Subcutaneous abdominal adipose tissue (tissue), 5 donors: ENCODE measurements around the gene ZNF580.
A peak's percentile ranks its signal among the peaks of the same experiment; 100 is the strongest.

Experiments used
- H3K27ac ChIP-seq: one replicate; pipeline ENCODE4 v1.7.0; 2013; ENCODE audit warnings: low read depth, mild to moderate bottlenecking, inconsistent platforms, low read length, moderate library complexity
- H3K27me3 ChIP-seq, 5 donors: one replicate each; pipeline ENCODE4 v1.7.0; 2013; ENCODE audit warnings: low read length in 5 of 5, inconsistent platforms in 1 of 5; ENCODE audit not compliant: control insufficient read depth in 5 of 5, insufficient read depth in 4 of 5
- H3K36me3 ChIP-seq, 5 donors: one replicate each; pipeline ENCODE4 v1.7.0; 2013; ENCODE audit warnings: low read length in 5 of 5; ENCODE audit not compliant: control insufficient read depth in 5 of 5, insufficient read depth in 5 of 5
- H3K4me1 ChIP-seq, 5 donors: one replicate each; pipeline ENCODE4 v1.7.0; 2013; ENCODE audit warnings: low read length in 5 of 5, mild to moderate bottlenecking in 3 of 5, moderate library complexity in 1 of 5; ENCODE audit not compliant: control insufficient read depth in 5 of 5, insufficient read depth in 5 of 5
- H3K4me3 ChIP-seq, 5 donors: one replicate each; pipeline ENCODE4 v1.7.0; 2013; ENCODE audit warnings: low read length in 5 of 5, low read depth in 1 of 5
- H3K9ac ChIP-seq, 5 donors: one replicate each; pipeline ENCODE4 v1.7.0; 2013; ENCODE audit warnings: low read length in 5 of 5, mild to moderate bottlenecking in 4 of 5, moderate library complexity in 3 of 5
- H3K9me3 ChIP-seq, 5 donors: one replicate each; pipeline ENCODE4 v1.7.0; 2013; ENCODE audit warnings: low read length in 5 of 5; ENCODE audit not compliant: control insufficient read depth in 5 of 5
- donor health status: healthy.
- donor health status: healthy.
- donor health status: healthy.
- donor health status: healthy.
- donor health status: healthy.

The ZNF580 gene

GRCh38 chr19:55605637-55606470 lies 34.9 kb upstream of the ZNF580 start, which contains the start of gene ZNF865:
ZNF865 (plus strand) TSS chr19:55605647; CDS start chr19:55613619, 7,972 bp downstream.
- H3K9me3 ChIP-seq: peaks cover 0 to 4% (median 0%) of the 10 kb centered on the region in 5 donors
- H3K36me3 ChIP-seq: peaks cover 0 to 29% (median 13%) of the 10 kb centered on the region in 5 donors
- no peaks in the 10 kb centered on the region for H3K27me3 ChIP-seq
- peaks cover 3 to 31% (median 28%) of the 10 kb centered on the region in 5 donors for H3K4me1 ChIP-seq
- peak within 1 kb of the TSS; percentile 88 for H3K27ac ChIP-seq
- H3K4me3 ChIP-seq: peak within 1 kb of the TSS; percentile 86 to 99 (median 90)
- H3K9ac ChIP-seq: peak within 1 kb of the TSS; percentile 63 to 97 (median 92)

- Histone ChIP-seq H3K4me1 (peaks cover 3 to 27% (median 23%) of the 10 kb centered on the region in 5 donors), H3K36me3 (peaks cover 0 to 29% (median 13%) of the 10 kb centered on the region in 5 donors), H3K4me3 (peak overlapping the region; percentile 86 to 99 (median 90)), H3K27ac (peak overlapping the region; percentile 88), H3K9ac (peak overlapping the region; percentile 42 to 96 (median 87)), H3K9me3 (peaks cover 0 to 4% (median 0%) of the 10 kb centered on the region in 5 donors), H3K27me3 (no peaks in the 10 kb centered on the region)
Measured at GRCh38 chr19:55606471-55606787, 34.4 kb upstream of the ZNF580 start.

- H3K4me3 ChIP-seq: peak overlapping the region in 3 of 5 donors; percentile 90 to 99 (median 90)
- H3K4me1 ChIP-seq: peaks cover 3 to 28% (median 24%) of the 10 kb centered on the region in 5 donors
- peak overlapping the region in 3 of 5 donors; percentile 42 to 92 (median 45) for H3K9ac ChIP-seq
- peaks cover 0 to 29% (median 13%) of the 10 kb centered on the region in 5 donors for H3K36me3 ChIP-seq
- H3K27me3 ChIP-seq: no peaks in the 10 kb centered on the region
- H3K27ac ChIP-seq: no peak overlapping the region
- H3K9me3 ChIP-seq: peaks cover 0 to 4% (median 0%) of the 10 kb centered on the region in 5 donors
Measured at GRCh38 chr19:55606817-55607216, 34.0 kb upstream of the ZNF580 start.

GRCh38 chr19:55609326-55609725 lies 31.5 kb upstream of the ZNF580 start:
- no peaks in the 10 kb centered on the region for H3K27me3 ChIP-seq
- peaks cover 0 to 25% (median 12%) of the 10 kb centered on the region in 5 donors for H3K36me3 ChIP-seq
- H3K9me3 ChIP-seq: peaks cover 0 to 4% (median 0%) of the 10 kb centered on the region in 5 donors
- no peak overlapping the region for H3K9ac ChIP-seq
- H3K27ac ChIP-seq: no peak overlapping the region
- no peak overlapping the region for H3K4me3 ChIP-seq
- peaks cover 3 to 37% (median 28%) of the 10 kb centered on the region in 5 donors for H3K4me1 ChIP-seq

GRCh38 chr19:55611300-55611982 lies 29.4 kb upstream of the ZNF580 start:
- no peaks in the 10 kb centered on the region for H3K27me3 ChIP-seq
- no peak overlapping the region for H3K4me3 ChIP-seq
- peaks cover 0 to 45% (median 27%) of the 10 kb centered on the region in 5 donors for H3K36me3 ChIP-seq
- H3K27ac ChIP-seq: no peak overlapping the region
- H3K4me1 ChIP-seq: peaks cover 1 to 24% (median 14%) of the 10 kb centered on the region in 5 donors
- H3K9ac ChIP-seq: peak overlapping the region in 1 of 5 donors; percentile 41
- H3K9me3 ChIP-seq: peaks cover 0 to 4% (median 0%) of the 10 kb centered on the region in 5 donors

- H3K9ac ChIP-seq: peak overlapping the region in 1 of 5 donors; percentile 24
- peaks cover 0 to 46% (median 32%) of the 10 kb centered on the region in 5 donors for H3K36me3 ChIP-seq
- H3K4me1 ChIP-seq: peaks cover 0 to 17% (median 8%) of the 10 kb centered on the region in 5 donors
- H3K4me3 ChIP-seq: no peak overlapping the region
- no peak overlapping the region for H3K27ac ChIP-seq
- H3K9me3 ChIP-seq: peaks cover 0 to 4% (median 0%) of the 10 kb centered on the region in 5 donors
- H3K27me3 ChIP-seq: no peaks in the 10 kb centered on the region
Measured at GRCh38 chr19:55611983-55612645, 28.7 kb upstream of the ZNF580 start.

- Histone ChIP-seq H3K4me3 (no peak overlapping the region), H3K9ac (no peak overlapping the region), H3K4me1 (peaks cover 0 to 20% (median 7%) of the 10 kb centered on the region in 5 donors), H3K27me3 (no peaks in the 10 kb centered on the region), H3K36me3 (peaks cover 0 to 54% (median 39%) of the 10 kb centered on the region in 5 donors), H3K9me3 (peaks cover 0 to 4% (median 0%) of the 10 kb centered on the region in 5 donors), H3K27ac (no peak overlapping the region)
Measured at GRCh38 chr19:55613396-55613795, 27.4 kb upstream of the ZNF580 start.

GRCh38 chr19:55613930-55614710 lies 26.7 kb upstream of the ZNF580 start:
- peaks cover 0 to 54% (median 39%) of the 10 kb centered on the region in 5 donors for H3K36me3 ChIP-seq
- H3K4me3 ChIP-seq: no peak overlapping the region
- no peak overlapping the region for H3K9ac ChIP-seq
- H3K27me3 ChIP-seq: no peaks in the 10 kb centered on the region
- H3K4me1 ChIP-seq: peaks cover 0 to 26% (median 11%) of the 10 kb centered on the region in 5 donors
- H3K27ac ChIP-seq: no peak overlapping the region
- H3K9me3 ChIP-seq: peaks cover 0 to 4% (median 0%) of the 10 kb centered on the region in 5 donors
